Natural killer cell treated with Interleukin-12 subunit alpha and Interleukin-12 subunit beta and Interleukin-15 and Interleukin-18, amount 100 ng/mL, for 72 hours (primary cell): ENCODE measurements around the gene C19orf38. TPM values are rescaled to one million over a fixed set of nuclear protein-coding genes. Genes with fewer than 3 reads are reported as not detected.

ENCODE experiments used
- ATAC-seq, 2 donors: fragments of 150-1000 bp; cut with Tn5 transposase in 1 of 2; sonication (Bioruptor Pico), chemical (Tn5 transposase) in 1 of 2; 2 replicates each; pipeline ENCODE4 v1.10.0; 2021
- DNase-seq: peaks from one replicate; pipeline ENCODE4 v3.0.0; 2022; ENCODE audit warnings: low spot score
- H3K27ac Mint-ChIP-seq, 2 donors: 1 replicate in 1 of 2; 2 replicates in 1 of 2; pipeline ENCODE4 v1.8.0; 2022; ENCODE audit warnings: mixed read lengths in 2 of 2, mild to moderate bottlenecking in 1 of 2, moderate library complexity in 1 of 2
- H3K27me3 Mint-ChIP-seq, 2 donors: 1 replicate in 1 of 2; 2 replicates in 1 of 2; pipeline ENCODE4 v1.8.0; 2022; ENCODE audit warnings: mixed read lengths in 2 of 2
- H3K36me3 Mint-ChIP-seq: one replicate; pipeline ENCODE4 v1.8.0; 2022; ENCODE audit warnings: mixed read lengths
- H3K4me1 Mint-ChIP-seq, 2 donors: 1 replicate in 1 of 2; 2 replicates in 1 of 2; pipeline ENCODE4 v1.8.0; 2022; ENCODE audit warnings: low read depth in 2 of 2, mixed read lengths in 2 of 2, mild to moderate bottlenecking in 1 of 2
- H3K4me3 Mint-ChIP-seq: one replicate; pipeline ENCODE4 v1.8.0; 2022; ENCODE audit warnings: mixed read lengths
- H3K9me3 Mint-ChIP-seq: 2 replicates; pipeline ENCODE4 v1.8.0; 2022; ENCODE audit warnings: mixed read lengths
- total RNA-seq, 2 donors: library from RNA; stranded (reverse); gene quantifications; one replicate each; pipeline ENCODE4 v1.2.3, GENCODE V29; 2022

C19orf38 gene
- total RNA-seq, 2 donors from 2014 or later = 2.7 to 12.0 TPM

DNA sequence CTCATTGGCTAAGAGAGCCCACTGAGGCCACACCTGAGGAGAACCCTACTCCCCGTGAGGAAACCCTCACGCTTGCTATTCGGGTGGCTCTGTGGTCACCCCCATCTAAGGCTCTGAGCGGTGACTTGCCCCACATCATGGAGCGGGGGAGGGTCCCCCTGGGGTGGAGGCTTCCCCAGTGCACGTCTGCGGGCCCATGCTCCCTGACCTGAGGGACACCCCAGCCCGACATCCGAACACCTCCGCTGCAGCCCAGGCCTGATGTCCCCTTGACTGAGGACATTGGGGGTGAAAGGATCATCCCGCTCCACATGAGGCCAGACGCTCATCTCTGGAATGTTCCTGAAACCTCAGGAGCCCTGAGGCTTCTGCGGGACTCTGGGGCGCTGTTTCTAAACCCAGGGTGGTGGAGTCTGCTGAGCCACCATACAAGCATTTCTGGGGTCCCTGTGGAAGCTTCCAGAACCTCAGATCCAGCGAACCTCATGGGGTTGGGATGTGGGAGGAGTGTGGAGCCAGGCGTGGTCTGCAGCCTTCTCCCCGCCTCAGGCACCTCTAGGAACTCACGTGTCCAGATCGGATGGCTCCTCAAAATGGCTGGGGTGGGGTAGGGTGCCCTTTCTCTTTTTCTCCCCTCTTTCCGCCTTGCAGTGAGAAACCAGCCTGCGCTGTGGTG, 32.1 kb upstream of the C19orf38 start:
- no peak for ATAC-seq
- H3K9me3 Mint-ChIP-seq = peaks cover 4% of the 10 kb centered on the region

DNA sequence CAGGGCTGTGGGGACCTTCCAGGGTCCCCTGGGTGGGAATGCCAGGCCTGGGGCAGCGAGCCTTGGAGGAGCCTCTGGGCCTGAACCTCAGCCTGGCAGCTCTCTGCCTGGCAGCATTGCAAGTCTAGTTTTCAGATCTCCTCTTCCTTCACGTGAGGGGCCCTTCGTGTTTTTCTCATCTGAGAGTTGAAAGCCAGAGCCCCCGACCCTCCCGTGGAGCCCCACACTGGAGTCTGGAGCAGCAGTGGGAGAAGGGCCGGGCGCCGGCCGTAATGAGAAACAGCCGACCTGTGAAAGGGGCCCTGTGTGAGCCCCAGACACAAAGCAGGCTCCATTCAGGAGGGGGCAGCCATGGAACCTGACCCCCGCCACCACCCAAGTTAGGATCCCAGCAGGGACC, 31.5 kb upstream of the C19orf38 start:
- H3K4me3 Mint-ChIP-seq = no peak overlapping the region
- H3K4me1 Mint-ChIP-seq = peaks cover 45% of the 10 kb centered on the region in 2 donors
- no peak for DNase-seq
- peaks cover 4% of the 10 kb centered on the region for H3K9me3 Mint-ChIP-seq
- H3K36me3 Mint-ChIP-seq = peaks cover 22% of the 10 kb centered on the region
- ATAC-seq = no peak
- no peaks in the 10 kb centered on the region for H3K27me3 Mint-ChIP-seq
- peak overlapping the region; percentile 59 to 81 for H3K27ac Mint-ChIP-seq

More for the DNA sequence above, 32.1 kb upstream of the C19orf38 start:
- Mint-ChIP-seq H3K4me1 (peaks cover 44% of the 10 kb centered on the region in 2 donors), H3K4me3 (no peak overlapping the region), H3K36me3 (peaks cover 22% of the 10 kb centered on the region), H3K27ac (peak overlapping the region; percentile 81 to 99), H3K27me3 (no peaks in the 10 kb centered on the region)
- no peak for DNase-seq

DNA sequence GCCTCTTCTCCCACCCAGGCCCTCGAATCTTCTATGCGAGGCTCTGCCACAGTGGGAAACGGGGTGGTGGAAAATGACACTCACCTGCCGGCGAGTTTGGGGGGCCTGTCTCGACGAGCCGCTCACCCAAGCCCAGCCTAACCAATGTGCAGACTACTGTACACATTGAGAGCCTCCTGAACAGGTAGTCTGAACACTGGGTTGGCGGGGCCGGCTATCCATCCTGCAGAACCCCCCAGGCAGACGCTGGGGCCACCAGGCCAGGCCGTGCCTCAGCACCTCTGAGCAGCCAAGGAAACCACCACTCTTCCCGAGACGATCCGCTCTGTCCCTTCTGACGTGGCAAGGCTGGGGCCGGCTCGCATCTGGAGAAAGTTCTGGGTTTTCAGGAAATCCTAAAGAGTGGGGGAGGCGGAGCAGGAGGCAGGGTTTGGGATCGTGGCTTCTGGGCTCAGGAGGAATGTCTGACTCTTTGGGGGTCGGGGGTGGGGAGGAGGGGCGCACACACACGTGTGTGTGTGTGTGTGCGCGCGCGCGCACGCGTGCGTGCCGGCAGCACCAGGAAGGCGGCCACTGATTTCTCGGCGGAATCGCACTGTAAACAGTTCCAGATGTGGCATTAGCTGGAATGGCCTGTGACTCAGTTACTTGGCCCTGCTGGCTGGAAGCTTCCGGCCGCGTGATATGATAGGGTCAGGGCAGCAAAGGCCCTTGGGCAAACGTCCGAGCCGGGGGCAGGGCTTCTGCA, 30.8 kb upstream of the C19orf38 start:
- Mint-ChIP-seq H3K27ac (peak overlapping the region in 1 of 2 donors; percentile 42), H3K27me3 (no peaks in the 10 kb centered on the region), H3K4me1 (peaks cover 44 to 45% of the 10 kb centered on the region in 2 donors)

GRCh38 chr19:10818301-10819123, 29.7 kb upstream of the C19orf38 start:
- H3K9me3 Mint-ChIP-seq = peaks cover 4% of the 10 kb centered on the region
- no peak for ATAC-seq
- no peak overlapping the region for H3K4me3 Mint-ChIP-seq
- peaks cover 34% of the 10 kb centered on the region in 2 donors for H3K4me1 Mint-ChIP-seq
- no peak for DNase-seq
- H3K27me3 Mint-ChIP-seq = no peaks in the 10 kb centered on the region
- H3K27ac Mint-ChIP-seq = peak overlapping the region in 1 of 2 donors; percentile 42
- peaks cover 16% of the 10 kb centered on the region for H3K36me3 Mint-ChIP-seq

More for the DNA sequence above, 30.8 kb upstream of the C19orf38 start:
- Mint-ChIP-seq H3K9me3 (peaks cover 4% of the 10 kb centered on the region), H3K36me3 (peaks cover 22% of the 10 kb centered on the region), H3K4me3 (no peak overlapping the region)
- ATAC-seq = no peak
- DNase-seq = no peak

GRCh38 chr19:10819124-10820060, 28.8 kb upstream of the C19orf38 start:
- Mint-ChIP-seq H3K9me3 (peaks cover 3% of the 10 kb centered on the region), H3K36me3 (peaks cover 14% of the 10 kb centered on the region), H3K4me1 (peaks cover 29 to 30% of the 10 kb centered on the region in 2 donors), H3K27me3 (no peaks in the 10 kb centered on the region), H3K27ac (peak overlapping the region; percentile 72 to 73), H3K4me3 (no peak overlapping the region)
- no peak for DNase-seq
- ATAC-seq = no peak

- H3K27ac Mint-ChIP-seq = peak overlapping the region; percentile 72 to 73
- peak overlapping the region; percentile 34 for H3K4me3 Mint-ChIP-seq
- peaks cover 7% of the 10 kb centered on the region for H3K36me3 Mint-ChIP-seq
- H3K9me3 Mint-ChIP-seq = no peaks in the 10 kb centered on the region
- H3K27me3 Mint-ChIP-seq = no peaks in the 10 kb centered on the region
- DNase-seq (peak; percentile 31), ATAC-seq (peak in 1 of 2 donors; percentile 15)
- peaks cover 21 to 22% of the 10 kb centered on the region in 2 donors for H3K4me1 Mint-ChIP-seq
These were observed 28.0 kb upstream of the C19orf38 start for GRCh38 chr19:10820173-10820572.

- no peaks in the 10 kb centered on the region for H3K9me3 Mint-ChIP-seq
- peak; percentile 54 for DNase-seq
- peaks cover 18% of the 10 kb centered on the region in 2 donors for H3K4me1 Mint-ChIP-seq
- H3K4me3 Mint-ChIP-seq = no peak overlapping the region
- no peaks in the 10 kb centered on the region for H3K27me3 Mint-ChIP-seq
- peaks cover 7% of the 10 kb centered on the region for H3K36me3 Mint-ChIP-seq
- peak overlapping the region in 1 of 2 donors; percentile 51 for H3K27ac Mint-ChIP-seq
- ATAC-seq = no peak
These were observed 24.5 kb upstream of the C19orf38 start for GRCh38 chr19:10823690-10824089.

GRCh38 chr19:10826231-10826630, 22.0 kb upstream of the C19orf38 start:
- ATAC-seq = no peak
- Mint-ChIP-seq H3K9me3 (no peaks in the 10 kb centered on the region), H3K27ac (peak overlapping the region in 1 of 2 donors; percentile 61), H3K27me3 (no peaks in the 10 kb centered on the region), H3K4me1 (no peaks in the 10 kb centered on the region), H3K36me3 (no peaks in the 10 kb centered on the region), H3K4me3 (no peak overlapping the region)
- DNase-seq = no peak

DNA sequence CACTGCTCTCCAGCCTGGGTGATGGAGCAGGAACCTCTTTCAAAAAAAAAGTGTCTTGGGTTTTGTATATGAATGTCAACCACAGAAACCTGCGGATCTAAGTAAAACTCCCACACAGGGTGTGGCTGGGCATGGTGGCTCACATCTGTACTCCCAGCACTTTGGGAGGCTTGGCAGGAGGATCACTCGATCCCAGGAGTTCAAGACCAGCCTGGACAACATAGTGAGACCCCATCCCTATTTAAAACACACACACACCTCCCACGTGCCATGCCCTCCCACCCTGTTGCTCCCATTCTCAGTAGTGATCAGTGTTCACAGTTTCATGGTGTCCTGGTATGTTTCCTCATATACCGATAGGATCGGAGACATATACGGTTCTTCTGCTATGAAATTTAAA, 21.4 kb upstream of the C19orf38 start:
- Mint-ChIP-seq H3K27me3 (no peaks in the 10 kb centered on the region), H3K4me1 (no peaks in the 10 kb centered on the region), H3K4me3 (no peak overlapping the region), H3K9me3 (no peaks in the 10 kb centered on the region), H3K27ac (no peak overlapping the region), H3K36me3 (no peaks in the 10 kb centered on the region)
- DNase-seq (no peak), ATAC-seq (no peak)

DNA sequence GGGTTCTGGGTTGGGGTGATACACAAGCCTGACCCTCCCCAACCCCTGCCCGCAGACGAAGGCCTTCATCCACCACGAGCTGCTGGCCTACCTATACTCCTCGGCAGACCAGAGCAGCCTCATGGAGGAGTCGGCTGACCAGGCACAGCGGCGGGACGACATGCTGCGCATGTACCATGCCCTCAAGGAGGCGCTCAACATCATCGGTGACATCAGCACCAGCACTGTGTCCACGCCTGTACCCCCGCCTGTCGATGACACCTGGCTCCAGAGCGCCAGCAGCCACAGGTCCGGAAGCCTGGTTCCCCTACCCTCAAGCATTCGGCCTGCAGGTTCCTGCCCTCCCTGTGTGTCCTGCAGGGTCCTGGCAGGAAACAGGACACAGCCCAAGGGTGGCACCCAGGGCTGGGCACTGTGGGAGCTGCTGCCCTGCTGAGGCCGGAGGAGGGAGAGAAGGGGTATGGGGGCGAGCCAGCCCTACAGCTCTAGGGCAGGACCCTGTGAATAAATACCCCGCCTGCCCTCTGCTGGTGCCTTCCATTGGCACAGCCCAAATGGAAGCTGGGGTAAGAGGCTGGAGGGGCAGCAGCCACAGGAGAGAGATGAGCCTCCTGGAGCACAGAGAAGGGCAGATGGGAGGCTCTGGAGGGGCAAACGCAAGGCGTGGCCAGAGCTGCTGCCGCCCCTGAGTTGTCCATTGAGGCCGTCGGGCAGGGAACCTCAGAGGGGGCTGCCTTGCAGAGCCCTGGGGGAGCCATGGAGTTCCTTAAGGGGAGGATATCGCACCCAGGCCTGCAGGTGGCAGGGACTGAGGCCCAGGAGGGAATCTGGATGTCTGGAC, 19.0 kb upstream of the C19orf38 start:
- ATAC-seq (peak; percentile 32 to 34), DNase-seq (no peak)
- Mint-ChIP-seq H3K27me3 (no peaks in the 10 kb centered on the region), H3K36me3 (no peaks in the 10 kb centered on the region), H3K9me3 (no peaks in the 10 kb centered on the region), H3K4me1 (no peaks in the 10 kb centered on the region), H3K27ac (peak overlapping the region in 1 of 2 donors; percentile 64), H3K4me3 (no peak overlapping the region)

- H3K27ac Mint-ChIP-seq = peak overlapping the region in 1 of 2 donors; percentile 10
- H3K4me1 Mint-ChIP-seq = no peaks in the 10 kb centered on the region
- H3K27me3 Mint-ChIP-seq = no peaks in the 10 kb centered on the region
- no peaks in the 10 kb centered on the region for H3K36me3 Mint-ChIP-seq
- no peak for DNase-seq
- no peak overlapping the region for H3K4me3 Mint-ChIP-seq
- ATAC-seq = no peak
- no peaks in the 10 kb centered on the region for H3K9me3 Mint-ChIP-seq
These were observed 18.2 kb upstream of the C19orf38 start for GRCh38 chr19:10829967-10830366.

DNA sequence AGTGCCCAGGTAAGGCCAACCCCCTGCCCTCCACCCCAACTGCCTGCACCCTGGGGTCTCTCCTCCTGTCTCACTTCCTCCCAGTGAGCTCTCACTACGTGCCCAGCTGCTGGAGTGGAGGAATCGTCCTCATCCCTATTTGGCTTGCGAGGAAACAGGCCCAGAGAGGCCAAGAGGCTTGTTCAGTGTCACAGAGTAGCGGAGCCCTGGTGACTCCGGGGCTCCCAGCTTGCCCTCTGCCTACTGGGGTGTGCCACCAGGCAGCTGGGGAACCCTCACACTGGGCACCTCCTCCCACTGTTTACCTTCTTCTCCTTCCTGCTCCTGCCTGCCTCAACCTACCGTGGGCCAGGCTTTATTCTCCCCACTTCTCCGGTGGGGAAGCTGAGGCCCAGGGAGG, 17.8 kb upstream of the C19orf38 start:
- H3K27ac Mint-ChIP-seq = peak overlapping the region in 1 of 2 donors; percentile 10
- peaks cover 1% of the 10 kb centered on the region in 2 donors for H3K4me1 Mint-ChIP-seq
- peaks cover under 1% of the 10 kb centered on the region for H3K9me3 Mint-ChIP-seq
- no peaks in the 10 kb centered on the region for H3K27me3 Mint-ChIP-seq
- ATAC-seq (no peak), DNase-seq (no peak)
- H3K36me3 Mint-ChIP-seq = peaks cover 1% of the 10 kb centered on the region
- no peak overlapping the region for H3K4me3 Mint-ChIP-seq
